LoVo (cell line): ENCODE results near the gene GTF2H1.
A peak's percentile ranks its signal among the peaks of the same experiment; 100 is the strongest.
"Not testable (repeated sequence)": the region's sequence is repeated elsewhere in the genome, so short reads cannot be mapped to it uniquely, and the experiment has no call there.

Experiments
- DNase-seq: peaks from one replicate; pipeline ENCODE4 v3.0.0-alpha.2; 2016; ENCODE audit warnings: low spot score

The GTF2H1 gene

DNA sequence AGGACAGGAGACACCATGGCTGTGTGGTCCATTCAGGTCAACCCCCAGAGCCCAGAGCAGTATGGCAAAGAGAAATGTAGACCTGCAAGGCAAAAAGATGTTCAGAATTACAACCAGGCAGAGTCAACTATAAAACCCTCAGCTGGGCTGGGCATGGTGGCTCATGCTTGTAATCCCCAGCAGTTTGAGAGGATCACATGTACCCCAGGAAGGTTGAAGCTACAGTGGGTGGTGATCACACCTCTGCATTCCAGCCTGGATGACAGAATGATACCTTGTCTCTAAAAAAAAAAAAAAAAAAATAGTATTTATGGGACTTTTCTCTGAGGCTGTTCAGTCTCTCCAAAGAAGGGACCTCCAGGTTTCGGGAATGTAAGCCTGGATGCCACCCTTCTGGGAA lies 53.6 kb downstream of the GTF2H1 start:
- no peak for DNase-seq

- no peak for DNase-seq
These were observed 56.8 kb downstream of the GTF2H1 start for GRCh38 chr11:18379201-18379600.

DNA sequence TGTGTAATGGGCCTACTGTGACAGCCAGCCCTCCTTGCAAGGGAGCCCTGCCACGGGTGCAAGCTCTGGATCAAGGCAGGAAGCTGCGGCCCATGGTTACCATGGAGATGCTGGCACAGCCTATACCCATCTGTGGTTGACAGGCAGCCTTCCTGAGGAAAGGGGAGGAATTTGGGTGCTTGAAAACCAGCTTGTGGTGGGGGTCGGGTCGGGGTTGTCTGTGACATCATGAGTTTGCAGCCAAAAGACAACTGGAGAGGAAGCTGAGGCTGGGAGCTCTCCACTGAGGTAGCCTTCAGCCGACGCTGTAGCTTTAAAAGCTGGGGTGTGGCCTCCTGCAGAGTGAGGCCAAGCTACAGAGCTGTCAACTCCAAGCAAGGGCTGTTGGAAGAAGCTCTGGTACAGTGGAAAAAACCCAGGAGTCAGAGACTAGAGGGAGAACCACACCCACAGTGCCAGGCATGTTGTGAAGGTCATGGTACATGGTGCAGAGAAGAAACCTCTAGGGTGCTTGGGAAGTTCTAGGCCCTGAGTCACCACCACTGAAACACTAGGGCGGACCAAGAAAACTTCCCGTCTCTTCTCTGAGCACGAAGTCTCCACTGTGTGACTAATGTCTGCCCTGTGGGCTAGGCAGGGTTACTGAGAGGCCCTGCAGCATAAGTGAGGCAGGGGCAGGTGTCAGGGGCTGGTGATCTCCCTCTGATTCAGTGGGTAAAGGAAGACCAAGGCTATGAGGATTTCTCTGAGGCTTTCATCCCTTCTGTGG lies 61.2 kb downstream of the GTF2H1 start:
- peak; percentile 94 for DNase-seq

- peak; percentile 88 for DNase-seq
These were observed 61.8 kb downstream of the GTF2H1 start for GRCh38 chr11:18384157-18384641.

- no peak for DNase-seq
These were observed 67.7 kb downstream of the GTF2H1 start for GRCh38 chr11:18390088-18390487.

GRCh38 chr11:18392434-18393321 lies 70.3 kb downstream of the GTF2H1 start:
- DNase-seq = no peak

DNA sequence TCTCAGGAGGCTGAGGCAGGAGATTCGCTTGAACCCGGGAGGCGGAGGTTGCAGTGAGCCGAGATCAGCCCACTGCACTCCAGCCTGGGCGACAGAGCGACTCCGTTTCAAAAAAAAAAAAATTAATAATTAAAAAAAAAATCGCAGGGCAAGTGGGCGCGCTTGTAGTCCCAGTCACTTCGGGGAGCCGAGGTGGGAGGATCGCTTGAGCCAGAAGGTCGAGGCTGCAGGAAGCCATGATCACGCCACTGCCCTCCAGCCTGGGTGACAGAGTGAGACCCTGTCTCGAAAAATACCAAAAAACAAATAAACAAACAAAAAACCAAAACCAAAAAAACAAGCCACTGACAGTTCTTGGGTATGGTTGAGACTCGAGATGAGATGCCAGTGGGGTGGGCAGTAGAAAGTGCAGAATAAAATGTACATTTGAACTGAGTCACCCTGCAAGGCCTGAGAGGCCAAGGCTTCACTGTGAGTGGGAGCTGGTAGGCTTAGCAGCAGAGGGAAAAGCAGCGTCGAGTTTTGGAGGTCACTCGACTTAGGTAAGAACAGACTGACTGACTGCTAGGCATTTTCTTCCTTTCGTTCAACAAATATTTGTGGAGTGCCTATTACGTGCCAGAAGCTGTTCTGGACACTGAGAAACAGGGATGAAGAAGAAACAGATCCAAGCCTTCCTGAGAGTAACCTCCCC lies 71.4 kb downstream of the GTF2H1 start:
- no peak for DNase-seq

GRCh38 chr11:18394275-18394927 lies 72.0 kb downstream of the GTF2H1 start, which contains the start of gene LDHA:
LDHA (plus strand) TSS chr11:18394563; CDS start chr11:18396843, 2,280 bp downstream.
- peak; percentile 93 for DNase-seq

- no peak for DNase-seq
These were observed 72.8 kb downstream of the GTF2H1 start for GRCh38 chr11:18394928-18395734.

GRCh38 chr11:18395735-18396504 lies 73.6 kb downstream of the GTF2H1 start:
- DNase-seq = peak; percentile 99

DNA sequence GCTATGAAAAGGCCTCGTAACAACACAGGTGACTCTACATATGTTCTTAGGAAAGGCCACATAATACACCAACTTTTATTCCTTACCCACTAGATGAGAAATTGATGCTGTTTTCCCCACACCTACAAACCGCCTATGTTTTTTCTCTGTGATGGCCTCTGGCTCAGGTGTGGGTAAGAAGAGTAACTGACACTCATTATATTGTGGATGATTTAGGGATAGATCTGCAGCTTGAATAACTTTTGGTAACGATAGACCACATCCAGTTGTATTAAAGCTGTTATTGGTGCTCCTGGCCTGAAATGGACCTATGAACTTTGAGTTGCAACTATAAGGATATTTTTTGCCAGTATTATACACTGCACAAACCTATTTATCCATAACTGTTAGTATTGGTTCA lies 75.6 kb downstream of the GTF2H1 start:
- no peak for DNase-seq

GRCh38 chr11:18401077-18401476 lies 78.7 kb downstream of the GTF2H1 start:
- not testable (repeated sequence) for DNase-seq

DNA sequence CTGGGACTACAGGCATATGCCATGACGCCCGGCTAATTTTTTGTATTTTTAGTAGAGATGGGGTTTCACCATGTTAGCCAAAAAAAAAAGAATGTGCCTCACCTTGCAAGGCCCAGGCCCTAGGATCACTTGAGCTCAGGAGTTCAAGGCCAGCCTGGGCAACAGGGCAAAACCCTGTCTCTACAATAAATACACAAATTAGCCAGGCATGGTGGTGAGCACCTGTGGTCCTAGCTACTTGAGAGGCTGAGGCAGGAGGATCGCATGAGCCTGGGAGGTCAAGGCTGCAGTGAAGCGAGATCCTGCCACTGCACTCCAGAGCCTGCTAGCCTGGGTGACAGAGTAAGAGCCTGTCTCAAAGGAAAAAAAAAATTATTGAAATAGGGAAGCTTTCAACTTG lies 81.7 kb downstream of the GTF2H1 start:
- no peak for DNase-seq

DNA sequence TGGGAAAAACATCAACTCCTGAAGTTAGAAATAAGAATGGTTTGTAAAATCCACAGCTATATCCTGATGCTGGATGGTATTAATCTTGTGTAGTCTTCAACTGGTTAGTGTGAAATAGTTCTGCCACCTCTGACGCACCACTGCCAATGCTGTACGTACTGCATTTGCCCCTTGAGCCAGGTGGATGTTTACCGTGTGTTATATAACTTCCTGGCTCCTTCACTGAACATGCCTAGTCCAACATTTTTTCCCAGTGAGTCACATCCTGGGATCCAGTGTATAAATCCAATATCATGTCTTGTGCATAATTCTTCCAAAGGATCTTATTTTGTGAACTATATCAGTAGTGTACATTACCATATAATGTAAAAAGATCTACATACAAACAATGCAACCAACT lies 85.0 kb downstream of the GTF2H1 start:
- peak; percentile 25 for DNase-seq

GRCh38 chr11:18408558-18409291 lies 86.4 kb downstream of the GTF2H1 start:
- DNase-seq = no peak

GRCh38 chr11:18416459-18416858 lies 94.1 kb downstream of the GTF2H1 start:
- DNase-seq = no peak
